ENCODE results near the gene ARID1A. TPM values are rescaled to one million over a fixed set of nuclear protein-coding genes. Genes with fewer than 3 reads are reported as not detected.
A peak's percentile ranks its signal among the peaks of the same experiment; 100 is the strongest.

The ARID1A gene
- total RNA-seq, 4 donors from 2014 or later = 16.7 to 119 (median 41.2) TPM

DNA sequence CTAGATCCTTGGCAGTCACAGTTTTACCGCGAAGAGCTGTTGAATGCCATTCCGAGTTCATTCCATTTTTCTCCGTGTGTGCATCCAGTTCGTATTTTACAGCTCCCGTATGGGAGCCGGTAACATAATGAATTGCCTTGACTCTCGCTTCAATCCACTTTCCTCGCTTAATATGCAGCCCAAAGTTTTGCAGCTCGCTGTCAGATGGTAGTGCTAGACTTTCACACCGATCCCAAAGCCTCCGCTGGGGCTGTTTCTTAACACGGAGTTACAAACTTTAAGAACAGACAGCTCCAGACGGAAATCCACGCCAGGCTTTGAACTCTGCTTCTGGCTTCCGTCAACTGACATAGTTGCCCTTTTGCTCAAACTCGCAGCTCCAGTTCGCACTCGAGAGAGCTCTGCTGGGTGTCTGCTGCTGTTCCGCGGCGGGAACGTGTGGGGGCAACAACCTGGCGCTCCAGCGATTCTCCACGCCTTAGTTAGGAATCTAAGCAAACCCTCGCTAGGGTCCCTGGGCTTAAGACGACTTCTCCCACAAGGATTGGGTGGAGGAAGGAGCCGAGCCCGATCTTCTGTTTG is 3.5 kb upstream of the ARID1A start:
- peak; percentile 86 to 91 for DNase-seq
- peak overlapping the region; percentile 98 to 99 for H3K27ac ChIP-seq
- TF ChIP-seq, protein P1, sequence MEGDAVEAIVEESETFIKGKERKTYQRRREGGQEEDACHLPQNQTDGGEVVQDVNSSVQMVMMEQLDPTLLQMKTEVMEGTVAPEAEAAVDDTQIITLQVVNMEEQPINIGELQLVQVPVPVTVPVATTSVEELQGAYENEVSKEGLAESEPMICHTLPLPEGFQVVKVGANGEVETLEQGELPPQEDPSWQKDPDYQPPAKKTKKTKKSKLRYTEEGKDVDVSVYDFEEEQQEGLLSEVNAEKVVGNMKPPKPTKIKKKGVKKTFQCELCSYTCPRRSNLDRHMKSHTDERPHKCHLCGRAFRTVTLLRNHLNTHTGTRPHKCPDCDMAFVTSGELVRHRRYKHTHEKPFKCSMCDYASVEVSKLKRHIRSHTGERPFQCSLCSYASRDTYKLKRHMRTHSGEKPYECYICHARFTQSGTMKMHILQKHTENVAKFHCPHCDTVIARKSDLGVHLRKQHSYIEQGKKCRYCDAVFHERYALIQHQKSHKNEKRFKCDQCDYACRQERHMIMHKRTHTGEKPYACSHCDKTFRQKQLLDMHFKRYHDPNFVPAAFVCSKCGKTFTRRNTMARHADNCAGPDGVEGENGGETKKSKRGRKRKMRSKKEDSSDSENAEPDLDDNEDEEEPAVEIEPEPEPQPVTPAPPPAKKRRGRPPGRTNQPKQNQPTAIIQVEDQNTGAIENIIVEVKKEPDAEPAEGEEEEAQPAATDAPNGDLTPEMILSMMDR (IDR thresholded peaks at IDR 0.05) = peak in 3 of 4 experiments; percentile 9 to 34 (median 13)
- TF ChIP-seq POLR2A (IDR thresholded peaks at IDR 0.05) = peak; percentile 15 to 35
- no peaks in the 10 kb centered on the region for H3K36me3 ChIP-seq
- no peaks in the 10 kb centered on the region for H3K27me3 ChIP-seq
- no peaks in the 10 kb centered on the region for H3K9me3 ChIP-seq
- peaks cover 10 to 12% of the 10 kb centered on the region in 2 donors for H3K4me1 ChIP-seq
- H3K4me3 ChIP-seq = peak overlapping the region; percentile 48 to 56
- intact Hi-C loops (cut with DNase I; ENCODE audit: low total_unique reads) = no loop called here

DNA sequence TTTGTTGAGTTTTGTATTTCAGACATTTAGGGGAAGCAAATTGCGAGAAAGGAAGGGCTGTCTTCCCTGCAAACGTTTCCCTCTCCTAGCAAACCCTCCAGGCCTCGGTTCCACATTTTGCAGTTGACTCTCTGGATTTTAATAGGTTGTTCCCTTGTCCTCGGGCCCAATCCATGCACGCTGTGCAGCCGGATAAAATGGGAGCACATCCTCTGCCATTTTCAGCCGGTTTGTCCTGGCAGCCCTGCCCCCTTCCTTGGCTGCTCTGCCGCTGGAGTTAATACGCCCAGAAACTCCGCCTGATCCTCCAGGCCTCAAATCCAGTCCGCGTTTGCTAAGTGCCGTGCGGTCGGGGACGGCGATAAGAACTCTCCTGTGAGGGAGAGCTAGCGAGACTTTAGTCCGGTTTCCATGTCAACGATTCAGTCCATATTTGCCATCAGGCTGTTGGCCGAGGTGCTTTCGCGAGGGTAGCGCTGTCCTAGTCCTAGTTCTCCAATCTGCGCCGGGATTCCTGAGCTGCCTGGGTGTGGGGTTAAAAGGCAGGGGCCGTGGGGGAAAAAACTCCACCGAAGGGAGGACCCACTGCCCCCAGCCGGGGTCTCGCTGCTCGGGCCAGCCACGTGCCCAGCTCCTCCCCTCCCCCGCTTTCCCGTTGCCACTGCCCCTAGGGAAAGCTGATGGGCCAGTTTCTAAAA is 2.9 kb upstream of the ARID1A start:
- Histone ChIP-seq H3K36me3 (no peaks in the 10 kb centered on the region), H3K27ac (peak overlapping the region; percentile 98 to 99), H3K4me1 (peaks cover 10 to 12% of the 10 kb centered on the region in 2 donors), H3K4me3 (peak overlapping the region; percentile 48 to 56), H3K27me3 (no peaks in the 10 kb centered on the region), H3K9me3 (no peaks in the 10 kb centered on the region)
- intact Hi-C loops (cut with DNase I; ENCODE audit: low total_unique reads) = no loop called here
- peak; percentile 95 for DNase-seq
- TF ChIP-seq, protein P1 (IDR thresholded peaks at IDR 0.05) = peak in 2 of 4 experiments; percentile 18 to 28
- TF ChIP-seq POLR2A (IDR thresholded peaks at IDR 0.05) = peak; percentile 40 to 70

DNA sequence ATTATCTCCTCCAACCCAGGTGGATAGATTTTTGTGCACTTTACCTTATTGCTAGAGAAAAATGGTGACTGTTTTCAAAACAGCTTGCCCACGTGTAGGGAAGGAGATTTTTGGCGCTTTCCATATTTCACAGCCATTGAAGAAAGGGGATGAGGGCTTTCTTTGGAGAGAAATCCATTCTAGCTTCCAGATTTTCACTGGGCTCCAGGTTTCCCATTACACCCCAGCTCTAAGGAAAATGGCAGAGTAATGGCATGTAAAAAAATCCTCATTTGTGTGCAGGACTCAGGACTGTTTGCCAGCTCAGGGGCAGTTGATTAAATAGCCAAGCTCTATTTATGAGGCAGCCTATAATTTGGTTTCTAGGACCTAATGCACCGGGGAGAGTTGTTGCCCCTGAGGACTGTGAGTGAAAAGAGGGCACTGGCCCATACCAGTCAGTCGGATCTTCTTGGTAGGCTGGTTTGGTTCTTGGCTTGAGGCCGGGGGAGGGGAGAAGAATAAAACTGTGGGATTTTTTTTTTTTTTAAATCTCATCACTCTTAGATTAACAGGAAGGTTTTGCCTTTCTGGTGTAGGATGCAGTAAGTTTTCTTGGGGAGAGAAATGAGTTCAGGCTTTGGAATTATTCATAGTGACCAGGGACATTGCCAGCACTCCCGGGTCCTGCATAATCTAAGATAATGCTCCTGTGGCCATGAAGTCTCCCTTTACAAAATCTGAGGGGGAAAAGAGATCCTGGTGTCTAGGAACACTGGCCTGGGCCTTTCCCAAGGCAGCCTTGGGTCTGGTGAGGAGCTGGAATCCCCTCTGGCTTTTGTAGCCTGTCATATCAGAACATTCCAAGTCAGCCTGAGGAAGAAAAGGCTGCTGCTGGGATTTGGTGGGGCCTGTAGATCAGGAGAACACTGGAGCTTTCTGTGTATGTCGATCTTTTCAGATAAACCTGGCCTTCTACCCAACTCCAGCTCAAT is 1.9 kb upstream of the ARID1A start:
- H3K27ac ChIP-seq = peak overlapping the region; percentile 98 to 99
- intact Hi-C loops (cut with DNase I; ENCODE audit: low total_unique reads) = no loop called here
- no peaks in the 10 kb centered on the region for H3K36me3 ChIP-seq
- H3K9me3 ChIP-seq = no peaks in the 10 kb centered on the region
- H3K4me3 ChIP-seq = peak overlapping the region; percentile 48 to 56
- H3K27me3 ChIP-seq = no peaks in the 10 kb centered on the region
- no peak for DNase-seq
- TF ChIP-seq, protein P1 (IDR thresholded peaks at IDR 0.05) = no peak
- no peak for TF ChIP-seq POLR2A (IDR thresholded peaks at IDR 0.05)
- peaks cover 10 to 12% of the 10 kb centered on the region in 2 donors for H3K4me1 ChIP-seq

DNA sequence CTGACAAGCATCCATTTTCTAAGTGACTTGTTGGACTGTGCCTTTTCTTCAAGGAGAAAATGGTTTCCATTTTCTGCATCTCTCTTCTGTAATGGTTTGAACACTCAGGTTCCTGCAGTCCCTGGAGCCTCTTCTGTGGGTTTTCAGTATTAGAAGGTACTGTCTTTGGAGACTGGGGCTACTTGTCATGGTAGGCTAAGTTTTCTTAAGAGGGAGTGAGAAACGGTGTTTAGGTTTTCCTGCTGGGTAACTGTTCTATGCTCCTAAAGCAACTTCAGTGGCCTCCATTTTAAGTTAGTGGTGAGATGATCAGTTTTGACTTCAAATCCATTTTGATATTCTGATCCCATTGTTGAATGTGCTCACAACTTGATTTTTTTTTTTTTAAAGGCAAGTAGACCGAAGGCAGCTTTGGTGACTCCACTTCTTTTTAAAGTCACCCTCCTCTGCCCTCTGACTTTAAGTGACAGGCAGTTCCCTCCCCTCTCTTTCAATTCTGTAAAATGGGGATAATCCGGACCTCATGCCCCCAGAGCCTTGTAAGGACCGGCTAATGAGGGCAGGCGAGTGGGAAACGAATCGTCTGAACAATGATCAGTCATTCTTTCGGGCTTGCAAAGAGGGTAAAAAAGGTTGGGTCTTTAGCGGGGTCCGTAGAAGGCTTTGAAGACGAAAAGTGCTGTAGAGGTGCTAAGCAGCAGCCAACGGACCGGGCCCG is 1.0 kb upstream of the ARID1A start:
- Histone ChIP-seq H3K4me1 (peaks cover 11 to 12% of the 10 kb centered on the region in 2 donors), H3K4me3 (peak overlapping the region; percentile 60 to 98), H3K36me3 (no peaks in the 10 kb centered on the region), H3K9me3 (no peaks in the 10 kb centered on the region), H3K27me3 (no peaks in the 10 kb centered on the region), H3K27ac (peak overlapping the region; percentile 98 to 99)
- no peak for DNase-seq
- TF ChIP-seq, protein P1 (IDR thresholded peaks at IDR 0.05) = no peak
- TF ChIP-seq POLR2A (IDR thresholded peaks at IDR 0.05) = no peak
- intact Hi-C loops (cut with DNase I; ENCODE audit: low total_unique reads) = no loop called here

All from uterus (tissue), 4 donors.